Neural crest cell (in vitro differentiated cells): ENCODE results near the gene ELN. TPM values are rescaled to one million over a fixed set of nuclear protein-coding genes. Genes with fewer than 3 reads are reported as not detected.

Experiments used
- DNase-seq: peaks from one replicate; pipeline ENCODE4 v3.0.0; 2021; ENCODE audit warnings: low read depth, mixed read lengths, low spot score
- H3K27ac Mint-ChIP-seq: one replicate; pipeline ENCODE4 v1.8.0; 2021; ENCODE audit warnings: mild to moderate bottlenecking, mixed read lengths; ENCODE audit not compliant: unreplicated experiment
- H3K27me3 Mint-ChIP-seq: 2 replicates; pipeline ENCODE4 v1.8.0; 2021; ENCODE audit warnings: low read depth, mild to moderate bottlenecking, mixed read lengths
- H3K36me3 Mint-ChIP-seq: 2 replicates; pipeline ENCODE4 v1.8.0; 2021; ENCODE audit warnings: low read depth, mild to moderate bottlenecking, mixed read lengths
- H3K4me1 Mint-ChIP-seq: 2 replicates; pipeline ENCODE4 v1.8.0; 2021; ENCODE audit warnings: mixed read lengths
- H3K4me3 Mint-ChIP-seq: one replicate; pipeline ENCODE4 v1.8.0; 2021; ENCODE audit warnings: mild to moderate bottlenecking, mixed read lengths
- H3K9me3 Mint-ChIP-seq: 2 replicates; pipeline ENCODE4 v1.8.0; 2021; ENCODE audit warnings: mixed read lengths
- total RNA-seq: library from RNA; stranded (reverse); gene quantifications from 2 replicates; pipeline ENCODE4 v1.2.1, GENCODE V29; 2021
- TF ChIP-seq, protein P1 (sequence below): fragments of 200-600 bp; sonication (generic); conservative IDR thresholded peaks from 2 replicates; pipeline ENCODE4 v1.5.0; 2021; ENCODE audit warnings: antibody characterized with exemption, mild to moderate bottlenecking

Gene ELN
- total RNA-seq, 1 donor from 2014 or later: 1.0 TPM

DNA sequence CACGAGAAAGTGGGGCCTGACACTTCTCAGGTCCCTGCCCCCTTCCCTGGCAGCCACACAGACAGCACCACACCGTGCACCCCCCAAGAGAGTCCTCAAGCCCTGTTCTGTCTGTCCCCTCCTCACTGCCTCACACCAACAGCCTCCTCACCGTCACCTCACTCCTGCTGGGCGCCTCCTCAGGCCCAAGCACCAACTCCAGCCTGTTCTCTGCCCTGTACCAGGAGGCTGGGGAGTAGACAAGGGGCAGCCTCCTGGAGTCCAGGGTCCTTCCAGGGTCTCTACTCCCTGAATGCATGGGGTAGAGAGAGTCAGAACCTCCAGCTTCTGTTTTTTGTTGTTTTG lies 26.9 kb upstream of the ELN start:
- TF ChIP-seq, protein P1, sequence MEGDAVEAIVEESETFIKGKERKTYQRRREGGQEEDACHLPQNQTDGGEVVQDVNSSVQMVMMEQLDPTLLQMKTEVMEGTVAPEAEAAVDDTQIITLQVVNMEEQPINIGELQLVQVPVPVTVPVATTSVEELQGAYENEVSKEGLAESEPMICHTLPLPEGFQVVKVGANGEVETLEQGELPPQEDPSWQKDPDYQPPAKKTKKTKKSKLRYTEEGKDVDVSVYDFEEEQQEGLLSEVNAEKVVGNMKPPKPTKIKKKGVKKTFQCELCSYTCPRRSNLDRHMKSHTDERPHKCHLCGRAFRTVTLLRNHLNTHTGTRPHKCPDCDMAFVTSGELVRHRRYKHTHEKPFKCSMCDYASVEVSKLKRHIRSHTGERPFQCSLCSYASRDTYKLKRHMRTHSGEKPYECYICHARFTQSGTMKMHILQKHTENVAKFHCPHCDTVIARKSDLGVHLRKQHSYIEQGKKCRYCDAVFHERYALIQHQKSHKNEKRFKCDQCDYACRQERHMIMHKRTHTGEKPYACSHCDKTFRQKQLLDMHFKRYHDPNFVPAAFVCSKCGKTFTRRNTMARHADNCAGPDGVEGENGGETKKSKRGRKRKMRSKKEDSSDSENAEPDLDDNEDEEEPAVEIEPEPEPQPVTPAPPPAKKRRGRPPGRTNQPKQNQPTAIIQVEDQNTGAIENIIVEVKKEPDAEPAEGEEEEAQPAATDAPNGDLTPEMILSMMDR: no peak

GRCh38 chr7:74002474-74003017 lies 25.4 kb upstream of the ELN start:
- Mint-ChIP-seq H3K27me3 (no peaks in the 10 kb centered on the region), H3K27ac (peak overlapping the region; percentile 16), H3K4me1 (no peaks in the 10 kb centered on the region), H3K4me3 (no peak overlapping the region), H3K36me3 (no peaks in the 10 kb centered on the region), H3K9me3 (no peaks in the 10 kb centered on the region)
- TF ChIP-seq, protein P1: no peak
- no peak for DNase-seq

More for the DNA sequence above, 26.9 kb upstream of the ELN start:
- H3K4me3 Mint-ChIP-seq: no peak overlapping the region
- no peaks in the 10 kb centered on the region for H3K9me3 Mint-ChIP-seq
- DNase-seq: no peak
- no peaks in the 10 kb centered on the region for H3K4me1 Mint-ChIP-seq
- H3K27me3 Mint-ChIP-seq: no peaks in the 10 kb centered on the region
- H3K27ac Mint-ChIP-seq: peak overlapping the region; percentile 19
- H3K36me3 Mint-ChIP-seq: no peaks in the 10 kb centered on the region

DNA sequence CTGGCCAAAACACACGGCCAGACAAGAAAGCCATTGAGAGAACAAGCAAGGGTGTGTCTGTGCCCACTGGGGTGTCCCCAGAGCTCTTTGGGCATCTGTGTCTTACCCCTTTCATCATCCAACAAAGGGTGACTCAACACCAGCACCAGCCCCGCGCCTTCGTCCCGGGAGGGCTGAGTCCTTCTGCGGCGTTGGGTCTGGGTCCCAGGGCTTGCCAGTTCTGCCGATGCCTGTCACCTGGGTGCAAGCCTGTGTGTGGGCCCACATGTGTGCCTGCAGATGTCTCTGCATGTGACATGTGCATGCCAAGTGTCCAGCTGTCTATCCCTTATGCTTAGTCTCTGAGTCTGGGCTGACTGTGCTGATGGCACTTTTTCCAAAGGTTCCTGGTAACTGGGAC lies 24.4 kb upstream of the ELN start:
- Mint-ChIP-seq H3K27me3 (no peaks in the 10 kb centered on the region), H3K36me3 (no peaks in the 10 kb centered on the region), H3K4me3 (no peak overlapping the region), H3K4me1 (no peaks in the 10 kb centered on the region), H3K9me3 (no peaks in the 10 kb centered on the region), H3K27ac (no peak overlapping the region)
- DNase-seq: no peak
- TF ChIP-seq, protein P1: no peak

DNA sequence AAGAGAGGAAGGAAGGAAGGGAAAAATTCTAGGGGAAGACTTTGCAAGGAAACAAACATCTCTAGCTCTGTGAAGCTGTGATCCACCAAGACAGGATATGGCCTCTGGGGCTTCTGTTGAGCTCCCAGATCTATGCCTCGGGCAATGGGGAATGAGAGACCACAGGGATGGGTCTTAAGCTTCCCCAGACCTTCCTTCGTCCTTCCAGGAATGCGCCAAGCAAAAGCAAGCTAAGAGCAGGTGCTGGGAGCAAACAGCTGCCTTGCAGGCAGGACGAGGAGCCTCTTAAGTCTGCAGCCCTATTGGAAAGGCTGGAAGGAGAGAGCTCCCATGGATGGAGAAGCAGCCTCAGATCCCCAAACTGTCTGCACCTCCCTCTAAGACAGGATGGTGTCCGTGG lies 21.9 kb upstream of the ELN start:
- no peak for DNase-seq
- TF ChIP-seq, protein P1: no peak
- Mint-ChIP-seq H3K36me3 (no peaks in the 10 kb centered on the region), H3K4me3 (no peak overlapping the region), H3K4me1 (no peaks in the 10 kb centered on the region), H3K27me3 (no peaks in the 10 kb centered on the region), H3K9me3 (no peaks in the 10 kb centered on the region), H3K27ac (no peak overlapping the region)

DNA sequence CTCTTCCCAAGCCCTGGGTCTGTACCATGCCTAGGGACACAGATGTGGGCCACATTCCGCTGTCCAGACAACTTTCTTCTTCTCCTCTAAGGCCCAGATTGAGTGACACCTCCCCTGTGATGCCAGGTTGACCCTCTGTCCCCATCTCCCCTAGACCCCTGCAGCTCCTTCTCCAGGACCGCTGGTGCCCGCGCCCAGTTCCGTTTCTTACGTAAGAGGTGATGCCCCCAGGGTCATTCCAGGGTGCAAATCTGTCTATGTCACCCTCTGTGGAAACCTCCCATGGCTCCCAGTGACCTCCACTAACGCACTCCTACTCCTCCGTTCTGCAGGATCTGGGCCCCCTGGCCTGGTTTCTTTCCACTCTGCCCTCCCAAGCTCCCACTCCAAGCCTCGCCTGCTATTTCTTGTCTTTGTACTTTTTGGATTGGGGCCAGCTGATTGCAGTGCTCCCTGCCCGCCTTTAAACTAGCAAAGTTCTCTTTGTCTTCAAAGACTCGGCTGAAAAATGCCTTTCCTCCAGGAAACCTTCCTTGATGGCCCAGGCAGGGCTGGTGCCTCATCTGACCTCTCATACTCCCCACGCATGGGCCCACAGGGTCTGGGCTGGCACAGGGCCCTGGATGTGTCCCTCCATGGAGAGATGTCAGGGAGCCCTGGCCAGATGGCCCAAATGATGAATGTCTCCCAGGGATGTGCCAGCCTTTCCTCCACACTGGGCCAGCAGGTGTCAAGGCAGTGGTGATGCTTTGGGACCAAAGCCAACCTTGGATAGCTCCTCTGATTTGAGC lies 21.3 kb upstream of the ELN start:
- Mint-ChIP-seq H3K9me3 (no peaks in the 10 kb centered on the region), H3K4me1 (no peaks in the 10 kb centered on the region), H3K36me3 (no peaks in the 10 kb centered on the region), H3K27ac (peak overlapping the region; percentile 13), H3K4me3 (no peak overlapping the region), H3K27me3 (no peaks in the 10 kb centered on the region)
- DNase-seq: no peak
- TF ChIP-seq, protein P1: no peak
